Astrocyte (in vitro differentiated cells and primary cell): Measurements from ENCODE around the gene ULBP3.
"Not testable (repeated sequence)": the region's sequence is repeated elsewhere in the genome, so short reads cannot be mapped to it uniquely, and the experiment has no call there.

ENCODE experiments used
- EZH2 ChIP-seq: IDR thresholded peaks from 2 replicates; pipeline ENCODE4 v1.6.1; 2012; ENCODE audit warnings: mild to moderate bottlenecking, low read length, inconsistent platforms; ENCODE audit not compliant: insufficient read depth
- TF ChIP-seq, protein P1 (sequence below): IDR thresholded peaks from 2 replicates; pipeline ENCODE4 v1.5.1; 2011; ENCODE audit warnings: low read depth, mild to moderate bottlenecking, inconsistent platforms, low read length, moderate library complexity; ENCODE audit not compliant: insufficient read depth

GRCh38 chr6:150013785-150014622 is 54.9 kb downstream of the ULBP3 start:
- TF ChIP-seq, protein P1, sequence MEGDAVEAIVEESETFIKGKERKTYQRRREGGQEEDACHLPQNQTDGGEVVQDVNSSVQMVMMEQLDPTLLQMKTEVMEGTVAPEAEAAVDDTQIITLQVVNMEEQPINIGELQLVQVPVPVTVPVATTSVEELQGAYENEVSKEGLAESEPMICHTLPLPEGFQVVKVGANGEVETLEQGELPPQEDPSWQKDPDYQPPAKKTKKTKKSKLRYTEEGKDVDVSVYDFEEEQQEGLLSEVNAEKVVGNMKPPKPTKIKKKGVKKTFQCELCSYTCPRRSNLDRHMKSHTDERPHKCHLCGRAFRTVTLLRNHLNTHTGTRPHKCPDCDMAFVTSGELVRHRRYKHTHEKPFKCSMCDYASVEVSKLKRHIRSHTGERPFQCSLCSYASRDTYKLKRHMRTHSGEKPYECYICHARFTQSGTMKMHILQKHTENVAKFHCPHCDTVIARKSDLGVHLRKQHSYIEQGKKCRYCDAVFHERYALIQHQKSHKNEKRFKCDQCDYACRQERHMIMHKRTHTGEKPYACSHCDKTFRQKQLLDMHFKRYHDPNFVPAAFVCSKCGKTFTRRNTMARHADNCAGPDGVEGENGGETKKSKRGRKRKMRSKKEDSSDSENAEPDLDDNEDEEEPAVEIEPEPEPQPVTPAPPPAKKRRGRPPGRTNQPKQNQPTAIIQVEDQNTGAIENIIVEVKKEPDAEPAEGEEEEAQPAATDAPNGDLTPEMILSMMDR: not testable (repeated sequence)
- TF ChIP-seq EZH2: not testable (repeated sequence)
